HG03196 (cell line): ENCODE data around the gene CD46.
"Not testable (repeated sequence)": the region's sequence is repeated elsewhere in the genome, so short reads cannot be mapped to it uniquely, and the experiment has no call there.

Experiments used
- ATAC-seq: cut with Tn5 transposase; IDR thresholded peaks from one replicate; pipeline ENCODE4 v1.9.1; 2021; ENCODE audit not compliant: unreplicated experiment

CD46 gene

DNA sequence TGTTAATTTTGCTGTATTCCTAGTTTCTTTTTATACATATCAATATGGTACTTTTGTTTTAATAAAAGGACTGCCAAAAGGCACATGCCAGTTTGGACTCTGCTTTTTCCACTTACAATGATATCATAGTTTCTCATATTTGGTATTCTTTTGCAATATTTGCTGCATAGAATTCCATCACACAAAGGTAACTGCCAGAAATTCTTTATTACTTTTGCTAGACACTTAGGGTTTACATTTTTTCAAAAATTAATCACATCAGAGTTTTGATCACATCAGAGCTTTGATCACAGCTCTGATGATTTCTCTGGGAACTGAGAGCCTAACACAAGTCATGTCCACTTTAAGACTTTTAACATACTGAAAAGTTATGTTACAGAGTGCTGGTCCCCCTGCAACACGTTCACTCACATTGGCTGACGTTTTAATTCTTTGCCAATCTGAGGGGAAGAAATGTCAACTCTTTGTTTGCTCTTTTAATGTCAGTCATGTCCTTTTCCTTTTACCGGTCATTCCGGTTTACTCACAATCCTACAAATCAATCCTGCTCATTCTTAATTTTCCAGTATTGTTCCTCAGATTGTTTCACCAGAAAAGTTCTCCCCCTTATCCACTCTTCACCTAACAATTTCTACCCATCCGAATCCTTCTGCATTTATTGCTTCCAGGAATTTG lies 1.1 kb upstream of the CD46 start:
- ATAC-seq = no peak

DNA sequence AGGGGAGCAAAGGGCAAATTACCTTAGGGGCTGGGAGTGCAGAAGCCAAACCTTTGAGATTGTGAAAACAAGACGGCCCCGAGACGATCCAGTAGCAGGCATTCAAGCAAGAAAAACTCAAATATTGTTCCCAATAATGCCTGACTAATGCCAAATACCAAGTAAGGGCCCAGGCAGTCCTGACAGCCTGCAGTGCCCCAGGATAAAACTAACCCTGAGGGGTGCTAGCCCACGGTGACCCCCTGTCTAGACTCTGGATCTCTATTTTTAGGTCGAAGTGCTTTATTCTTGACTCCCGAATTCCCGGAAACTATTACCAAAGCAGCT lies 428 bp upstream of the CD46 start:
- peak; percentile 1 for ATAC-seq

DNA sequence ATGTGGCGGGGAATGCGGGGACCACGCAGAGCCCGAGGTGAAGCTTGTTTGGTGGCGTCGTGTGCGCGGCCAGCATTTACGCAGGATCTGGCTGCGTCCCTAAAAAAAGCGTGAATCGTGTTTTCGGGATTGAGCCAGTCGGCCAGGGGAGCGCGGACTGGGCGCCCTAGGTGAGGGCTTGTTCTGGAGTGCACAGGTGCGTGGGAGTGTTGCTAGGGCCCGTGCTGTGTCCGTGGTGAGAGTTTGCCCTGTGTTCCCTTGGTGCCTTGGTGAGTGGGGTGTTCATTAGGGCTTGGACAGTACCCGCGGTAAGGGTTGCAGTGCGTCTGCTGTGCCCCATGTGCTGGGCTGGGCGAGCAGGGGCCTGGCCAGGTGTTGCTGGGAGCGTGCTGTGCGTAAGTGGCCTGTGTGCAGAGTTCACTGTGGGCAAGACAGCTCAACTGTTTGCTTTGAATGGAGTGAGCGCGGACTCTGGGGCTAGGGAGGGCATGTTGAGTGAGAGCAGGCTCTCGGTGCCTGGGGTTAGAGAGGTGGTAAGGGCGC lies 673 bp downstream of the CD46 start:
- peak; percentile 38 for ATAC-seq

DNA sequence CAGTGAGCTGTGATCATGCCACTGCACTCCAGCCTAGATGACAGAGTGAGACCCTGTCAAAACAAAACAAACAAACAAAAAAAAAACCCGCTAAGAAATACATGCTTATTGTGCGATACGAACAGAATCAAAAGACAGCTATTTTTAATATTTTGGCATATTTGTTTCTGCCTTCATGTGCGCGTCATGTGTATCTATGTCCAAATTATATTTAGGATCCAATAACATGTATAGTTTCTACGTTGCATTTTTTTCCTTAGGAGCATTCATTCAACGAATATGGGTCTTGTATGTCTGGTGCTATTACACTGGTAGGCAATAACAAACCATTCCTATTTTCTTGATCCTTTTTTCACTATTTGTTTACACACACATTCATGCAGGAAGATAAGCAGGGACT lies 1.8 kb downstream of the CD46 start:
- ATAC-seq = no peak

DNA sequence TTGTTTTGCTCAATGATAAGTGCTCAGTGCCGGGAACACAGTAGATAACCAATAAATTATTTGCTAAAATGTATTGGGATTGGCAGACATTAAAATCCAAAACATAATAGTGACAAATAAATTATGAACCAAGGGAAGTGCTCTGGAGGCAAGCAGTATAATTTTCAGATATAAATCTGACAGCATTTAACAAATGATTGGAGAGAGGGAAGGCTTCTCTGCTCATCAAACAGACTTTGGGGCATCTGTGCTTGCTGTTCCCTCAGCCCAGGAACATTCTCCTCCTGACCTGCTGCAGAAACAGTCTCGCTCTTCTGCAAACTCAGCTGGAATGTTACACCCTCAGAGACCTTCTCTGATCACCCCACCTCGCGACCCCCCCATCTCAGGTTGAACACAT lies 2.2 kb downstream of the CD46 start:
- no peak for ATAC-seq

DNA sequence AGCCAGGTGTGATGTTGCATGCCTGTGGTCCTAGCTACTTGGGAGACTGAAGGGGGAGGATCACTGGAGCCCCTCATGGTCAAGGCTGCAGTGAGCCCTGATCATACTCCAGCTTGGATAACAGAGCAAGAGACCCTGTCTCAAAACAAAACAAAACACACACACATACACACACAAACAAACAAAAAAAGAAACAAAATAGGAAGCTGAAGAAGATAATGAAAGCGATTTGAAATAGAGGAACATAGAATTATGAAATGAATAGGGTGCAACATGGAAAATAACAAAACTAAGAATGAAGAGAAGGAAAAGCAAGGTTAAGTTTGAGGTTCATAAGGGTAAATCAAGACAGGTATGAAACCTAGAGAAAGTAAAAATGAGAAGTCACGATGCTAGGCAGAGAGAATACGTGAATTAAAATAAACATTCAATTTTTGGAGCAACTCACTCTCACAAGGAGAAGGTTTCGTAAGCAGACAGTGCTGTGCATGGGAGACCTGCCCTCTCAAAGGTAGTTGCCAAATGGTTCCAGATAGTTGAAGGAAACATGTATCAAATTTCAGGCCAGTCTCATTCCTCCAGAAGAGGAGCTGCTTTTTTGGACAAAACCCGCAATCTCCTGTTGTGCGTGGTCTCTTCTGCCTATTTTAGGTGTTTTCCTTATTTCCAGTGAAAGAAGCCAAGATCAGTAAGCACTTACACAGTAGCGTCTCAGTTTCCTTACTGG lies 3.3 kb downstream of the CD46 start:
- ATAC-seq = no peak

DNA sequence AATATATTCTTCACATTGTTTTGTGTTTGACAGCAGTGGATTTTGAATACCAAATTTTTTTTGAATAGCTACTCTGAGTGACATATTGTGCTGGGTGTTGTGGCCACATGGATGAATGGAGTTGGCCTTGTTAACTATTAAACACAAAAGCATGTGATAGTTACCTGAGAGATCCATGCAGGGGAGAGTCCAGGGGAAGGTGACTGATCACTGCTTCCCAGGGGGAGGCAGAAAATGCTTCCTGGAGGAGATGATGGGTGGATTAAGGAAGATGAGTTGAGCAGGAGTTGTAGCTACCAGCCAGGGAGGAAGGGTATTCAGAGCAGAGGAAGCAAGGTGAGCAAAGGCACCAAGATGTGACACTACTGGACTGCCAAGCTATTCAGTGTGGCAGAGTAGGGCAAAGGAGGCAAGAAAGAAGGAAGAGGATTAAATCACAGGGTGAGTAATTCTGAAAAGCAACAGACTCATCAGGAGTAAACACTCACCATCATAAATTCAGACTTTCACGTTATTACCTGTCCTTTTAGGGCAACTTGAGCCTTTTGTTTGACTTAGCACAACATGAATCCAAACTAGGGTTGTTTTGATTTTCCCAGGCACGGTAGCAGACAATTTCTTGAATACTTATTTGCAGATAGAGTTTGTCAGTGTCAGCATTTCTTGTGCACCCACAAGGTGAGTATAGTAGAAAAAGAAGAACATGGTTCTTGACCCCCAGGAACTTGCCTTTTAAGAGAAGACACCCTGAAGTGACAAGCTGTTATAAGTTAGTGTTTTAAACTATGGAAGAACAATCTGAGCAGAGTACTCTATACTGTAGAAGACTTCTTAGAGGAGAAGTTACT lies 4.2 kb downstream of the CD46 start:
- no peak for ATAC-seq

DNA sequence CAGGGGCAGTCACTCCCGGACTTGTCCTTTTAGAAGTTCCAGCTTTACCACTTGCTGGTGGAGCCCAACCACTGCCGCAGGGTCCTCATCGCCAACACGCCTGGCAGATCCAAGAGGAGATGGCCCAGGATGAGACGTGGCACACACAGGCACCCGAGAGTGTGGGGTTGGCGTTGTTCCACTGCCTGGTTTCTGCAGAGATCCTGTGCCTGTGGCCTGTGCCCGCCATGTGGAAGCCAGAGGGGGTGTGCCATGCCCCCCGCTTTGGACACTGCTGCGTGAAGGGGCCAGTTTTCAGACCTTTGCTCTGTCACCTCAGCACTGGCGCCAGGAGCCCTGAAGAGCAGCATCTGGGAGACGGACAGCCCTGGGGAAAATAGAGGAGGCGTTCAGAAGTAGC lies 10.8 kb downstream of the CD46 start:
- no peak for ATAC-seq

DNA sequence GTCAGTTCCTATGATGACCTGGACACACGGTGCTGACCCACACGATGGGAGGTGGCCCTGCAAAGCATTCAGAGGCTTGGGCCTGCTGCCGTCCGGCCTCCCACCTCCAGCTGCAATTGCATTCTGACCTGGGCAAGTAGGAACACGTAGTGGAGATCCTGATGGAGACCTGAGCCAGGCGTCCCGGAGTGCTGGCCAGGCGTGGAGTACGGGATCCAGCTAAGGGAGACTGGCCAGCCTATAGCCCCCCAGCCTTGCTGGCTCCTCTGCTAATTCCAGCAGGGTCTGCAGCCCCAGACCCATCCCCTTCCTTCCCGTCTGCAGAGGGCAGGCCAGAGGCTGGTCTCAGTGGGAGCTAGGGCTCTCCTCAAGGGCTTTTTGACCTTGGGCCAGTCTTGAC lies 11.2 kb downstream of the CD46 start:
- ATAC-seq = no peak

DNA sequence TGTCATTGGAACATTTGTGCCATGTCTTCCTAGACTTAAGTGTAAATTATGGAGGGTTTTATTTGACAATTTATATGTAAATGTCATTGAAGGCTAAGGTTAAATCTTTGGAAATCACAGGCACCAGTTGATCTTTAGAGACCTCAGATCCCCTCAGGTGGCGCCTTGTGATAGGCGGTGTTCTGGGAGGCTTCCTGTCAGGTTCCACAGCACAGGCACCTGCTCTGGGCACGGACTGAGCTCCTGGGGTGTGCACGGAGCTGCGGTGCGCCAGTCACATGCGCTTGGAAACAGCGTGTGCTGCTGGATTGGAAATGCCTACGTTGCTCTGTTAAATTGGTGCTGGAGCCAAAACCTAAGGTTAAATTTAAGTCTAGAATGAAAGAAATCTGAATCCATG lies 12.1 kb downstream of the CD46 start:
- no peak for ATAC-seq

DNA sequence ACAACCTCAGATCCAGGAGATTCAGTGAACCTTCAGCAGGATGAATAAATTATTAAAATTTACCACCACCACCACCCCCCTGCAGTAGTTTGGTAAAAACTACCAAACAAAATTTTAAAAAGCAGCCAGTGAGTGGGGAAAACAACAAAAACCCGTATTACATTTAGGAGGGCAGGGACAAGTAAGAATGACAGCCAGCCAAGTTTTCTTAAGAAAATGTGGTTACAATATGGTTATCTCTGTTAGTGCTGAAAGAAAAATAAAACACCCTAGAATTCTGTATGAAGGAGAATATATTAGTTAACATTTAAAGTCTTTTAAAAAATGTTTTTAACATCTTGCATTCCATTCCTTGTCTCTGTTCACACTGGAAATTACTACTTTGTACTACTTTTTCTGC lies 14.7 kb downstream of the CD46 start:
- ATAC-seq = no peak

DNA sequence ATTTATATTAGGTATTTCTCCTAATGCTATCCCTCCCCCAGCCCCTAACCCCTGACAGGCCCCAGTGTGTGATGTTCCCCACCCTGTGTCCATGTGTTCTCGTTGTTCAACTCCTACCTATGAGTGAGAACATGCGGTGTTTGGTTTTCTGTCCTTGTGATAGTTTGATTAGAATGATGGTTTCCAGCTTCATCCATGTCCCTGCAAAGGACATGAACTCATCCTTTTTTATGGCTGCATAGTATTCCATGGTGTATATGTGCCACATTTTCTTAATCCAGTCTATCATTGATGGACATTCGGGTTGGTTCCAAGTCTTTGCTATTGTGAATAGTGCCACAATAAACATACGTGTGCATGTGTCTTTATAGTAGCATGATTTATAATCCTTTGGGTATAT lies 18.7 kb downstream of the CD46 start:
- not testable (repeated sequence) for ATAC-seq

DNA sequence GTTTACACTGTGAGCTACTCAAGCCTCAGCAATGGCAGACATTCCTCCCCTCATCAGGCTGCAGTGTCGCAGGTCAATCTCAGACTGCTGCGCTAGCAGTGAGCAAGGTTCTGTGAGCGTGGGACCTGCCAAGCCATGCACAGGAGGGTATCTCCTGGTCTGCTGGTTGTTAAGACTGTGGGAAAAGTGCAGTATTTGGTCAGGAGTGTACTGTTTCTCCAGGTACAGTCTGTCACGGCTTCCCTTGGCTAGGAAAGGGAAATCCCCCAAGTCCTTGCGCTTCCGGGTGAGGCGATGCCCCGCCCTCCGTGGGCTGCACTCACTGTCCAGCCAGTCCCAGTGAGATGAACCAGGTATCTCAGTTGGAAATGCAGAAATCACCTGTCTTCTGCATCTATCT lies 24.2 kb downstream of the CD46 start:
- ATAC-seq = not testable (repeated sequence)

DNA sequence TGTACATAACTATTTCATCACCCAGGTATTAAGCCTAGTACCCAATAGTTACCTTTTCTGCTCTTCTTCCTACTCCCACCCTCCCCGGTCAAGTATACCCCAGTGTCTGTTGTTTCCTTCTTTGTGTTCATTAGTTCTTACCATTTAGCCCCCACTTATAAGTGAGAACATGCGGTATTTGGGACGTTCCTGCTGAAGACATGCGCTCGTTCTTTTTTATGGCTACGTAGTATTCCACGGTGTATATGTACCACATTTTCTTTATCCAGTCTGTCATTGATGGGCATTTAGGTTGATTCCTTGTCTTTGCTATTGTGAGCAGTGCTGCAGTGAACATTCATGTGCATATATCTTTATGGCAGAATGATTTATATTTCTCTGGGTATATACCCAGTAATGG lies 25.6 kb downstream of the CD46 start:
- ATAC-seq = not testable (repeated sequence)

DNA sequence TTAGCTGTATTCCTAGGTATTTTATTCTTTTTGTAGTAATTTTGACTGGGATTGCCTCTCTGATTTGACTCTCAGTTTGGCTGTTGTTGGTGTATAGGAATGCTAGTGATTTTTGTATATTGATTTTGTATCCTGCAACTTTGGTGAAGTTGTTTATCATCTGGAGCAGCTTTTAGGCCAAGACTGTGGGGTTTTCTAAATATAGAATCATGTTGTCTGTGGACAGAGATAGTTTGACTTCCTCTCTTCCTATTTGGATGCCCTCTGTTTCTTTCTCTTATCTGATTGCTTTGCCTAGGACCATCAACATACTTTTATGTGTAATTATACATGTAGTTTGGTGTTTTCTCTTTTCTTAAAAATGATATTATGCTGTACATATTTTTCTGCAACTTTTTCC lies 27.2 kb downstream of the CD46 start:
- no peak for ATAC-seq

DNA sequence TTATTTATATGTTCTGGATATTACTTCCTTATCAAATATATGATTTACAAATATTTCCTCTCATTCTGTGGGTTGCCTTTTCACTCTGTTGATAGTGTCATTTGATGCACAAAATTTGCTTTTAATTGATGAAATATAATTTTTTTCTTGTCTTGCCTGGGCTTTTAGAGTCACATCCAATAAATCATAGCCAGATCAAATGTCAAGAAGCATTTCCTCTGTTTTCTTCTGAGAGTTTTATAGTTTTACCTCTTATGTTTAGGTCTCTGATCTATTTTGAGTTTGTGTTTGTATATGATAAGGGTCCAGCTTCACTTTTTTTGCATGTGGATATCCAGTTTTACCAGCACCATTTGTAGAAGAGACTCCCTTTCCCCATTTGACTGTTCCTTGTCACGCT lies 29.5 kb downstream of the CD46 start:
- no peak for ATAC-seq

DNA sequence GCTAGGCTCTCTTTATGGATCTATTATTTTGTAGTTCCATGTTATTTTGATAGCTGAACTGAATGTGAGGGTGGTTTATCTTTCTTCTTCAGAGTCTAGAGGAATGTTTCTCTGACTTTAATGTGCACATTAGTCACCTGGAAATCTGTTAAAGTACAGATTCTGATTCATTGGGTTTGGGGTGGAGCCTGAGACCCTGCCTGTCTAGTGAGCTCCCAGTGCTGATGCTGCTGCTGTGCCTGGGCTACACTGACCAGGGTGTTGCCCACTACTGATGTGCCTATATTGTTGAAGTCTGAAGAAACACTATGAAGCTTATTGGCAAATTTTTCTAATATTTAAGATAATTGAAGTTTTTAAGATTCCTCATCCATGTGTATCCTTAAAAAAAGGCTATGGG lies 35.9 kb downstream of the CD46 start:
- ATAC-seq = no peak

DNA sequence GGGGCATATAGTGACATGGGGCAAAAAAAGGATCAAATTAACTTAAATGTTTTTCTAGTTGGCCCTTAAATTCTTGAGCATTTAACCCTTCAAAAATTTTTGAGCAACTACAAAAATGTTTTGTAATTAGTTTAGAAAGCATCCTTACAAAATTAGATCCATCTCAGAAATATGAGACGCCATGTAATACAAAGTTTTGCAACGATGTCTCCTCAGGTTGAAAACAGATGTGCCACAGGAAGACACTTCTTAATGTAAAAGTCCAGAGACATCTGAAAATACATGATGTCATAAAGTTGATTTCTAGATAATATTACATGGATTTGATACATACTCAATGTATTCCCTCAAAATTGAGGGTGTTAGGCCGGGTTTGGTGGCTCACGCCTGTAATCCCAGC lies 37.5 kb downstream of the CD46 start:
- ATAC-seq = no peak

DNA sequence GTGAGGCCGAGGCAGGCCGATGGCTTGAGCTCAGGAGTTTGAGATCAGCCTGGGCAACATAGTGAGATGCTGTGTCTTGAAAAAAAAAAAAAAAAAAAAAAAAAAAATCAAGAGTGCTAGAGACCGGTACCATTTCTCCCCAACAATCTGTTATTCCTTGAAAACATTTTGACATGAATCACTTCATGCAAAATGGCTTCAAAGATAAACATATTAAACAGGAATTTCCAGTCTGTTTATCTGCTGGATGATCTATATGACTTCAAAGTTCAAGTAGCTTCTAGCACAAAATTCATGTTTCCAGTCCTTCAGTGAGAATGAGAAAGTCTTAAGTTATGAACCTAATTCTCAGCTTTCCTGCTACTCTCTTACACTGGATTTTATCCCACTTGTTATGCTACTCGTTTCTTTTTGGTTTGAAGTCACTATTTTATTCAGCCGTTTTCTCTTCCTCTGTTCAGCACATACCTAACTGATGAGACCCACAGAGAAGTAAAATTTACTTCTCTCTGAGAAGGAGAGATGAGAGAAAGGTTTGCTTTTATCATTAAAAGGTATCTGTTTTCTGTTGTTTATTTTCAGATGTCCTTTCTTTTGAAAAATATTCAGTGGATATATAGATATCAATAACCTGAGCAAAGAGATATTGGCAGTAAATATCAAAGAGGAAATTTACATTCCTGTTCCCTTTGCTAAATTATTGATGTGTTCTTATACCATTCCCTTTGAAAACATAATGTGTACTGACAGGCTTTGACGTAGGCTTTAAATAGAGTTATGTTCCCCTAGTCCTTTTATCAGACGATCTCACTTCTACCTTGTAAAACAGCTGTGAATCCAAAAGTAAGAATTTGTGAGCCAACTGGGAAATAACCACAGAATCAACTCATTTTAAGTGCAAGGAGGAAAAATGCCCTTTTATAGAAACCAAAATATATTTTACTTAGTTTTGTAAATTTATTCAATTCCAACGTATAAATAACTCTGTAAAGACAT lies 38.2 kb downstream of the CD46 start:
- no peak for ATAC-seq

DNA sequence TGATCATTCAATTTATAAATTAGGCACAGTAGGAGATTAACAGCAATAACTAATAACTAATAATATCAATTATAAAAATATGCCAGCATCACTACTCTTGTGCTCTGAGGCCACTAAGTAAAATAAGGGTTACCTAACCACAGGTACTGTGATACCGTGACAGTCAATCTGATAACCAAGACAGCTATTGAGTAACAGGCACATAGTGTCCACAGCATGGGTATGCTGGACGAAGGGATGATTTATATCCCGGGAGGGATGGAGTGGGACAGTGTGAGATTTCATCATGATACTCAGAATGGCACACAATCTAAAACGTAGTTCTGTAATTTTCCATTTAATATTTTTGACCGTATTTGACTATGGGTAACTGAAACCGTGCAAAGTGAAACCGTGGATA lies 39.4 kb downstream of the CD46 start:
- no peak for ATAC-seq

DNA sequence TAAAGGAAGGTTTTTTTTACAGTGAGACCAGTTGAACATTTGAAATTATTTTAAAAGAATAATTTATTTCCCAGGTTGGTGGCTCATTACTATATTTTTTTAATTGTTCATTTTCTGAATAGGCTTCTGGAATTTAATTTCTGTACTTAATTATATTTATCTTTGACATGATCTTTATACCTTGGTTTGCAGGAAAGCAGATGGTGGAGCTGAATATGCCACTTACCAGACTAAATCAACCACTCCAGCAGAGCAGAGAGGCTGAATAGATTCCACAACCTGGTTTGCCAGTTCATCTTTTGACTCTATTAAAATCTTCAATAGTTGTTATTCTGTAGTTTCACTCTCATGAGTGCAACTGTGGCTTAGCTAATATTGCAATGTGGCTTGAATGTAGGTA lies 41.5 kb downstream of the CD46 start:
- ATAC-seq = no peak
